Epithelial cell of proximal tubule (primary cell): Measurements from ENCODE around the gene POLR3B. TPM values are rescaled to one million over a fixed set of nuclear protein-coding genes. Genes with fewer than 3 reads are reported as not detected.

Experiments used
- DNase-seq: peaks from one replicate; pipeline ENCODE4 v3.0.0-alpha.2; 2011; ENCODE audit warnings: low read depth
- H3K4me3 ChIP-seq: 2 replicates; pipeline ENCODE4 v1.5.1; 2011; ENCODE audit warnings: low read depth, mild to moderate bottlenecking, low read length
- CTCF ChIP-seq: conservative IDR thresholded peaks from 2 replicates; pipeline ENCODE4 v1.5.1; 2012; ENCODE audit warnings: low read depth, mild to moderate bottlenecking, low read length
- total RNA-seq: library from RNA; depleted of rRNA; stranded (reverse); fragments of >200 nt; gene quantifications from 2 replicates; pipeline ENCODE4 v1.2.3, GENCODE V29; 2015

POLR3B gene
- total RNA-seq, 1 donor from 2014 or later, result 8.6 TPM

DNA sequence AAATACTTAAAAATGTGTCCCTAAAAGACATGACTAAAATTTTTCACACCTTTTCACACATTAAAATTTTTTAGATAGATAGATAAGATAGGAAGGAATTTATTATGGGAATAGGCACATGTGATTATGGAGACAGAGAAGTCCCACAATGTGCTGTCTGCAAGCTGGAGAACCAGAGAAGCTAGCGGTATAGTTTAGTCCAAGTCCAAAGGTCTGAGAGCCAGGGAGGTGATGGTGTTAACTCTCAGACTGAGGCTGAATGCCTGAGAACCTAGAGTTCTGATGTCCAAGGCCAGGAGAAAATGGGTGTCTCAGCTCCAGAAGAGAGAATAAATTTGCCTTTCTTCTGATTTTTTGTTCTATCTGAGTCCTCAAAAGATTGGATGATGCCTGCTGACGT lies 65.7 kb downstream of the POLR3B start:
- no peak for DNase-seq
- no peak overlapping the region for H3K4me3 ChIP-seq
- no peak for TF ChIP-seq CTCF

GRCh38 chr12:106425061-106425702 lies 67.6 kb downstream of the POLR3B start:
- no peak for TF ChIP-seq CTCF
- no peak for DNase-seq

GRCh38 chr12:106427917-106428316 lies 70.4 kb downstream of the POLR3B start:
- DNase-seq, result no peak
- no peak for TF ChIP-seq CTCF
- H3K4me3 ChIP-seq, result no peak overlapping the region

More at GRCh38 chr12:106425061-106425702, 67.6 kb downstream of the POLR3B start:
- H3K4me3 ChIP-seq, result no peak overlapping the region

- no peak overlapping the region for H3K4me3 ChIP-seq
- no peak for TF ChIP-seq CTCF
- no peak for DNase-seq
Observed at GRCh38 chr12:106428384-106428783, 70.8 kb downstream of the POLR3B start.

DNA sequence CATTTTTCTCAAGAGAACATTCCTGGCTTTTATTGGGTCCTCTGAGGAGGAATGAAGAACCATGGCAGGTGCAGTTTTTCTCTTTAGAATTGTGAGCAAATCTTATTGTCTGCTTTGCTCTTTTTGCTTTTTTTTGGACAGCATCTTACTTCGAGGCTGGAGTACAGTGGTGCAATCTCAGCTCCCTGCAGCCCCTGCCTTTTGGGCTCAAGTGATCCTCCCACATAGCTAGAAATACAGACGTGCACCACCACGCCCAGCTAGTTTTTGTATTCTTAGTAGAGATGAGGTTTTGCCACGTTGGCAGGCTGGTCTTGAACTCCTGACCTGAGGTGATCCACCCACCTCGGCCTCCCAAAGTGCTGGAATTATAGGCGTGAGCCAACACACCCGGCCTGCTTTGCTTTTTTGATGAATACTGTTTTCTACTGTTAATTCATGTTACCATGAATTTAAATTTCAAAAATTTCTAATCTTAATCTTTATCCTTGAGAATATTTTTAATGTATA lies 71.5 kb downstream of the POLR3B start:
- DNase-seq, result no peak
- no peak overlapping the region for H3K4me3 ChIP-seq
- no peak for TF ChIP-seq CTCF

- TF ChIP-seq CTCF, result no peak
- no peak for DNase-seq
- no peak overlapping the region for H3K4me3 ChIP-seq
Observed at GRCh38 chr12:106429636-106430035, 72.1 kb downstream of the POLR3B start.

DNA sequence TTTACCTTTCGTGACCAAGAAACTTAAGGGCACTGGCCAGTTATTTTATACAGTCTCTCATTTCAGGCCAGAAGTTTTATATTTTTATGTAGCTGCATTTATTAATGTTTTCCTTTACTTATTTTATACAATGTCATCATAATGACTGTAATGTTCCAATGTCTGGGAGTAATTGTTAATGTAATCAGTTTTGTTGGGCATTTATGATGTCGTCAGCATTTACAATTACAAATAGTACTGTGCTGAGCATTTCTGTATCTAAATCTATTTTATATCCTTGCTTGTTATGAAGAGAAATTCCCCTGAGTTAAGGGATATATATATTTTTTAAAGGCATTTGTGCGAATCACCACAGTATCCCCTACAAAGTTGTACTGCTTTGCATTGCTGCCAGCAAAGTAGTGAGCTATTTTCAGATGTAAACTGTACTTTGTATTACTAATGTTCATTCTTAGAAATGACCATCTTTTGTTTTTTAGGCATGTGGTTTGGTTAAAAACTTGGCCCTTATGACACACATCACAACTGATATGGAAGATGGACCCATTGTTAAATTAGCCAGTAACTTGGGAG lies 74.4 kb downstream of the POLR3B start:
- TF ChIP-seq CTCF, result no peak
- H3K4me3 ChIP-seq, result no peak overlapping the region
- no peak for DNase-seq
